ENCODE measurements around the gene DNAI2.

Gene DNAI2

DNA sequence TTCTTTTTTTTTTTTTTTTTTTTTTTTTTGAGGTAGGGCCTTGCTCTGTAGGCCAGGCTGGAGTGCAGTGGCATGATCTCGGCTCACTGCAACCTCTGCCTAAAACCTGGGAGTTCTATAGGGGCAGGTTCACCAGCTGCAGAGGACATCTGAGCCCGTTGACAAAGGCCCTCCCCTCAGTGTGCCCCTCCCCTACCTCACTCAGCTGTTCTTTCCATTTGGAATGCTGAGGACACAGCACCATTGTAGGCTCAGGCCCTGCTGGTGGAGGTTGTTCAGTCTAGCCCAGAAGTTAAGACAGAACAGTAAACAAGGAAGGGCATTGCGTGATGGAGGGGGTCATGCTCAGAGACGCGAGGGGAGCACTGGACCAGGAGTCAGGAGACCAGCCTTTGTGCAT is 30.1 kb downstream of the DNAI2 start:
- no peak for DNase-seq (ENCODE audit: low read depth in 1 of 2, low spot score in 1 of 2)

DNA sequence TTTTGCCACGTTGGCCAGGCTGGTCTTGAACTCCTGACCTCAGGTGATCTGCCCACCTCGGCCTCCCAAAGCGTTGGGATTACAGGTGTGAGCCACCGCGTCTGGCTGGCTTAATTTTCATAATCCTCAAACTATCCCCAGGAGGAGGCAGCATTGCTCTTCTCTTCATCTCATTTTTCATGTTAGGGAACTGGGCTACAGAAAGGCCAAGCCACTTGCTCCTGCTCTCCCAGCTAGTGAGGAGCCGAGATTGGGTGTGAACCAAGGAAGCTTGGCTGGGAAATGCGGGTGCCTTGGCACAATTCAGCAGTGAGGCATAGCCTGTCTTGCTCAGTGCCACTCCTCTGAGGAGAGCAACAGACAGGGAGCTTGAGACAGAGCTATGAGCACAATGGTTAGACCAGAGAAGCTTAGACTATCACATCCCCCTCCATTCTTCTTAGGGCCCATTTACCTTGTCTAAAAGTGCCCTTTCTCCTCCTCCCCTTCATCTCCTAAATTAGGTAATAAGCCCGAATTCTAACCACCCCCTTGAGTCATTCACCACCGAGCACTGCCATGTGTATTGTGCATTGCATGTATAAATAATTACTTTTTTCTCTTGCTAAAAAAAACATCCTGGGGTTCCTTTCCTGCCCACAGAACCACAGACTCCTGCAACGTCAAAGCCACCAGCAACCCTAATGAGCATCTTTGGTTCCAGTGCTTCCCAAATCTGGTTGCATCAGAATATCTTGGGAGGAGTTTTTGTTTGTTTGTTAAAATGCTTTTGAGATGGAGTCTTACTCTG is 32.0 kb downstream of the DNAI2 start:
- DNase-seq (ENCODE audit: low read depth in 1 of 2, low spot score in 1 of 2): no peak

DNA sequence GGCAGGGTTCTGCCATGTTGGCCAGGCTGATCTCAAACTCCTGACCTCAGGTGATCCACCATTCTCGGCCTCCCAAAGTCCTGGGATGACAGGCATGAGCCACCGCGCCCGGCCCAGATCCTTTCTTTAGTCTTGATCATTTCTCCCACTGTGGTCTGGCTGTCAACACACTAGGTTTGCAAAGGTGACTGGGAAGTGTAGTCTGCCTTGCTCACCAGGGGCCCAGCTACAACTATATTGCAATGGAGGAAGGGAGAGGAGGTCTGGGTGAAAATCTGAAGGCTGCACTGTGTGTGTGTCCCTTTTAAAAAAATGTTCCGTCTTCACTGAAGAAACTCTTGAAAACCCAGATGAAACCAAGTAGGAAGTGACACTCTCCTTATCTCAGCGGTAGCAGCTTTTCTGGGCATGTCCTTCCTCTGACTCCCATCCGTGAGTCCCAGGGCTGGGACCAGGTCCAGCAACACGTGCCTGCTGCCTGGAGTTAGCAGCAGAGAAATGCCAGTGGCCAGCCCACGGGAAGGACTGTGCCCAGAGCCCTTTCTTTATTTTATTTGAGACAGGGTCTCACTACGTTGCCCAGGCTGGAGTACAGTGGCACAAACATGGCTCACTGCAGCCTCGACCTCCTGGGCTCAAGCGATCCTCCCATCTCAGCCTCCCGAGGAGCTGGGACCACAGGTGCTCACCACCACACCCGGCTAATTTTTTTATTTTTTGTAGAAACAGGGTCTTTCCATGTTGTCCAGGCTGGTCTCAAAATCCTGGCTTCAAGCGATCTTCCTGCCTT is 34.1 kb downstream of the DNAI2 start:
- no peak for DNase-seq (ENCODE audit: low read depth in 1 of 2, low spot score in 1 of 2)

DNA sequence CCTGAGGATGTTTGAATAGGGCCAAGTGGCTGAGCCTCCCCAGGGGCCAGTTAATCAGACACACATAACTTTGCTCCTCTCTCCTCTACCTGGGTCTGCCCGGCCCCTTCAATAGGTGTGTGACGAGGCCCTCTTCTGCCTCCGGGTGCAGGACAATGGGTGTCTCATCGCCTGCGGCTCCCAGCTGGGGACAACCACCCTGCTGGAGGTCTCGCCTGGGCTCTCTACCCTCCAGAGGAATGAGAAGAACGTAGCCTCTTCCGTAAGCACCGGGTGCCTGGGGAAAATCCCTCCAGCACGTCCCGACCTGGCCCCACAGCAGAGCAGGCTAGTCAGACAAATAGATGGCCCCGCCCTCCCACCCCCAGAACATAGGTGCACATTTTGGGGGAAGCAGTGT is 35.9 kb downstream of the DNAI2 start:
- DNase-seq (ENCODE audit: low read depth in 1 of 2, low spot score in 1 of 2): no peak

DNA sequence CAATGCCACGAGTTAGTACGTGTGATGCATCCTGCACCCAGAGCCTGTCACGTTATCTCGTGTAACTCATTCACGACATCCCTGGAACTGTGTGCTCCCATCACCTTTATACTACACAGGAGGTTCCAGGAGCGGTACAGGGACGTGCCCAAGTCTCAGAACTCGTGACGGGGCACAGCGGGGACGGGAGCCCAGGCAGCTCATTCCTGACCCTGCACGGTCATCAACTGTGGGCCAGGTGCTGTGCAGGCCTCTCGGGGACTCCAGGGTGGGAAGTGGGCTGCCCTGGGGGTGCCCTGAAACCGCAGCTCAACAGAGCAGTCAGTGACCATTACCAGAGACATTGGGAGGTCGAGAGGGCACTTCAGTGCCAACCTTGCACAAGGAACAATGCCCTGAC is 40.8 kb downstream of the DNAI2 start:
- DNase-seq (ENCODE audit: low read depth in 1 of 2, low spot score in 1 of 2): no peak

DNA sequence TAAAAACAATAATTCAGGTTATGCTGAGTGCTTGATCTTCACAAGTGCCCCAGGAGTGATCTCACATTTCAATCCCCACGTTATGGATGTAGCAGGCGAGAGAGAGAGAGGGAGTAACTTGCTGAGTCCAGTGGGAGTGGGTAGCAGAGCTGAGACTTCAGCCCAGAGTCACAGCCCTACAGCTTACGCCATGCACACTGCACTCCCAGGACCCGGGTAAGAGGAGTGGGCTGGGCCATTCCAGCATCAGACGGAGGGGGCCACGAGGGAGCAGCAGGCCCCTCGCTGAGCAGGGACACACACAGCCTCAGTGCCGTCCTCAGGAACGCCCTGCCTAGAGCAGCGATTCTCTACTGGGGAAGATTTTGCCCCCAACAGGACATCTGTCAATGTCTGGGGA is 42.2 kb downstream of the DNAI2 start:
- no peak for DNase-seq (ENCODE audit: low read depth in 1 of 2, low spot score in 1 of 2)

DNA sequence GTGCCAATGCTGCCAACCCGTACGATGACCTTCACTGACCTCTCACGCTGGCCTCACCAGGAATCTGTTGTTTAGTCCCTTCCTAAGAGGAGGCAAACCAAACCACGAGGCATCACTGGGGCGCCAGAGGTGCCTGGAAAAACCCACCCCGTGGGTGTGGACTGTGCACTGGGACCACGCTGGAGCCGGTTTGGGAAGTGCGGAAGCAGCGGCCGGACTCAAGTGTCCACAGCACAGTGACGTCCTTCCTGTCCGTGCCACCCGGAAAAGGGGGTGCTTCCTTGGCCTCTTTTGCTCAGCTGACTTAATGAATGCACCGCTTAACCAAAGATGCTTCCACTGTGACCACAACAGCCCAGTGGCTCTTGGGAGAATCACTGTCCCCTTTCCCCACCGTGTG is 43.0 kb downstream of the DNAI2 start:
- DNase-seq (ENCODE audit: low read depth in 1 of 2, low spot score in 1 of 2): no peak

DNA sequence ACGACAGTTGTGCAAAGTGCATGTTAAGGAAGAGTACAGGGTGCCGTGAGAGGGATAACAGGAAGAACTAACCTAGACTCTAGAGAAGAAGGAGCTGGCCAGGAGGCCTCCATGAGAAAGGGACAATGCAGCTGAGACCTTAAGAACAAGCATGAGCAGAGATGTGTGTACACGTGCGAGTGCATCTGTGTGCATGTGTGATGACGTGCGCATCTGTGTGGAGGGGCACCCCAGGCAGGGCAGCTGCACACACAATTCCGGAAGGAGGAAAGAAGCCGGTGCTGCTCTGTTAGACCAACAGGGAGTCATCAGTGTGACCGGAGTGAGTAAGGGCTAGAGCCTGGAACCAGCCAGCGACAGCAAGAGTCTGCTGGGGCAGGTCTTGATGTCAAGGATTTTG is 44.4 kb downstream of the DNAI2 start:
- no peak for DNase-seq (ENCODE audit: low read depth in 1 of 2, low spot score in 1 of 2)

DNA sequence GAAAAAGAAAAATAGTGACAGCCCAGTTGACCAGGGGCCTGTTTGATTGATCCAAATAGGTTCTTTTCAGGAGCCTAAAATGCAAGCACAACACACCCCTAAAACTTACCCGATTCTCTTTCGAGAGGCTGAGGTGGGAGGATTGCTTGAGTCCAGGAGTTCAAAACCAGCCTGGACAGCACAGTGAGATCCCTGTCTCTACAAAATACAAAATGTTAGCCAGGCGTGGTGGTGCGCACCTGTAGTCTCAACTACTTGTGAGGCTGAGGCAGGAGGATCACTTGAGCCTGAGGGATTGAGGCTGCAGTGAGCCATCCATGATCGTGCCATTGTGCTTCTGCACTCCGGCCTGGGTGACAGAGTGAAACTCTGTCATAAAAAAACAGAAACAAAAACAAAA is 50.5 kb downstream of the DNAI2 start:
- DNase-seq (ENCODE audit: low read depth in 1 of 2, low spot score in 1 of 2): no peak

DNA sequence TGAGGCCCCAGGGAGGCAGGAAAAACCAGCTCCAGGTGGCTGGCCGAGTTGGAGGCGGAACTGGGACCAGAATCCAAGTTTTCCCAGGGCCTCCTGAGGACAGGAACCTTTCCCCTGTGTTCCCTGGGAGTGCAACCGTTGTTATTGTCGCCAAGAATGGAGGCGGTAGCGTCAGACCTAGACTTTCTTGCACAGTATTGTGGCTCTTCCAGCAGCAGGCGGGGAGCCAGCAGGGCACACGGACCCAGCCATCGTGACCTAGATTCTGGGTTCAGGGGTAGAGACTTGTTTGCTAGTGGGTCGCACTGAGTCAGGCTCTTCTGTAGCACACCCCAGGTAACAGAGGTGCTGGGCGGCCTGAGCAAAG is 51.3 kb downstream of the DNAI2 start:
- DNase-seq (ENCODE audit: low read depth in 1 of 2, low spot score in 1 of 2): no peak

DNA sequence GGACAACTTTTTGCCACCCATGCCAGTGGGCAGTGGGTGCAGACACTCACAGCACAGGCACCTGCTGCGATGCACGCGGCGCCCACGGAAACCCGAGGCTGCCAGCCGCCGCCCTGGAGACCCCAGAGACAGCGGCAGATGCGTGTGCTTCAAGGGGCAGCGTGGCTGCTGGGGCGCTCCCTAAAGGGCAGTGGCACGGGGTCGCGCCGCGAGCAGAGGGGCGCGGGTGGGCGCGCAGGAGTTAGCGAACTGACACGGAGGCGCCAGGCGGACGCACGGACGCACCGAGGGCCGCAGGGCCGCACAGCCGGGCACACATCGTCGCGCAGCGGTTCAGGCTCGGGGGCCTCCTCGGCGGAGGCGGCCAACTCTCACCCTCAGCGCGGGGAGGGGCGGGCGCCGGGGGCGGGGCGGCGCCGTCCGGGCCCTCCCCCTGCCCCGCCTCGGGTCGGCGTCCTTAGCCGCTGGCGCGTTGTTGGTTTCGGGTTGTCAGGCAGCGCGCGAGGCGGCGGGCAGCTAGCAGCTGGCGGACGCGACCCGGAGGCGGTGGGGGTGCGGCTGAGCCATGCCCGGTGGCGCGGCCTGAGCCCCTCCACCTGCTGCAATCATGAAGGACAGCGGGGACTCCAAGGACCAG is 51.8 kb downstream of the DNAI2 start, which contains the start of gene KIF19:
KIF19 (plus strand) TSS at position 484 of the 637 bp plus-strand sequence; CDS start at position 608, 124 bp downstream.
- peak in 1 of 2 donors; percentile 11 for DNase-seq (ENCODE audit: low read depth in 1 of 2, low spot score in 1 of 2)

DNA sequence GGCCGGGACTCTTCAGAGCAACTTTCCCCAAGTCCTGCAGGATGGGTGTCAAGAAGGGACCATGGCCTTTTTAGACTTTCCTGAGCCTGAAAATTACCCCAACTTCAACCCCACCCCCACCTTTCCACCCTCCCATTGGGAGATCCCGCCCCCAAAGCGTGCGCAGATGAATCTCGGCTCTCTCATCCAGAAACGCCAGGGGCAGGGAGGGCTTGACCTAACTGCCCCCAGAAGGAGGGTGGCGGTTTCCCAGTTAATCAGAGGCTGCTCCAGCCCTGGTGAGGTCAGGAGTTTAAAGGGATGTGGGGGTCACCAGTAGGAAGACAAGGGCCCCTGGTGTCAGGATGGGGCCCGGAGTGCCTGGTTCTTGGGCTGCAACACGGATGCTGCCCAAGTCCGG is 52.5 kb downstream of the DNAI2 start:
- no peak for DNase-seq (ENCODE audit: low read depth in 1 of 2, low spot score in 1 of 2)

DNA sequence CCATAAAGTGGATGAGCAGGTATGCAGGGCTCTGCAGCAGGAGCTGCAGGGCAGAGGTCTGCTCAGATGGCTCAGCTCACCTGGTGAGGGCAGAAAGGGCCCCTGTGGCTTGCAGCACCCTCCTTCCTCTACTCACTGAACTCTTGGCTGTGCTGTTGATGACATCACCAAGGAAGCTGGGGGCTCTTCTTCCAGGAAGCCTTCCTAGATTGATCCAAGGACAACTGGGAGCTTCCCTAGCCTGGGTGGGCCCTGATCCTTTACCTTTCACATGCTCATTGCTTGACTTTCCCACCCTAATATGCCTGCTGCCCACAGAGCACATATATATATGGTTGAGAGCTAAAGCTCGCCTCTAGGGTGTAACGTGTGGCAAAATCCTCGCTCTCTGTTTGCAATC is 54.5 kb downstream of the DNAI2 start:
- DNase-seq (ENCODE audit: low read depth in 1 of 2, low spot score in 1 of 2): no peak

DNA sequence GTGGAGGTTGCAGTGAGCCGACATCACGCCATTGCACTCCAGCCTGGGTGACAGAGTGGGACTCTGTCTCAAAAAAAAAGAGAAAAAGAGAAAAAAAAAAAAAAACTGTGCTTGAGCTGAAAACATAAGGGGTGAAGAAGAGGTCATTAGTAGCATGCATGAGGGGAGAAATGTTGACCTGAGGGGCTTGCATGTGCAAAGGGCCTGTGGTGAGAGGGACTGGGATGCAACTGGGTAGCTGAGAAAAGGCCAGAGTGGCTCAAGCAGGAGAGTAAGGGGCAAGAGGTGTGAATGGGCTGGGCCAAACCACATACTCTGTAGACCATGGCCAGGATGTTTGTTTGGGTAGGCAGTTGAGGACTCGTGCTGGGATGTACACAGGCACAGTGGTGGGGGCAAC is 55.3 kb downstream of the DNAI2 start:
- no peak for DNase-seq (ENCODE audit: low read depth in 1 of 2, low spot score in 1 of 2)

DNA sequence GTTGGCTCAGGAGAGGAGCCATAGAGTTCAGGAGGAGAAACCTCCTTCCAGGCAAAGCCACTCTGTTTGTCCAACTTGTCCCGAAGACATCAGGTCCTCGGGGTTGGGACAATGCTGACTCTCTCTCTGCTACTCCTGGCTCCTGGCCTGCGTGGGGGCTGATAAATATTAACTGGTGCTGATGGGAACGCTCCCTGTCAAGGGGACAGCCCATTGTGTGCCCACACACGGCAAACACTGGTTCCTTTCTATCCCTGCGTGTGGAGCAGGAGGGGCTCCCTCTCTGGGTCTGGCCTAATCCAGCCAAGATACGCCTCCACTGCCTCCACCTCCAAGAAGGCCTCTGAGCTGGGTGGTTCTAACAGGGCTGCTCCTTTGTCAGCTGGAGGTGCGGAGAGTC is 56.4 kb downstream of the DNAI2 start:
- DNase-seq (ENCODE audit: low read depth in 1 of 2, low spot score in 1 of 2): no peak

DNA sequence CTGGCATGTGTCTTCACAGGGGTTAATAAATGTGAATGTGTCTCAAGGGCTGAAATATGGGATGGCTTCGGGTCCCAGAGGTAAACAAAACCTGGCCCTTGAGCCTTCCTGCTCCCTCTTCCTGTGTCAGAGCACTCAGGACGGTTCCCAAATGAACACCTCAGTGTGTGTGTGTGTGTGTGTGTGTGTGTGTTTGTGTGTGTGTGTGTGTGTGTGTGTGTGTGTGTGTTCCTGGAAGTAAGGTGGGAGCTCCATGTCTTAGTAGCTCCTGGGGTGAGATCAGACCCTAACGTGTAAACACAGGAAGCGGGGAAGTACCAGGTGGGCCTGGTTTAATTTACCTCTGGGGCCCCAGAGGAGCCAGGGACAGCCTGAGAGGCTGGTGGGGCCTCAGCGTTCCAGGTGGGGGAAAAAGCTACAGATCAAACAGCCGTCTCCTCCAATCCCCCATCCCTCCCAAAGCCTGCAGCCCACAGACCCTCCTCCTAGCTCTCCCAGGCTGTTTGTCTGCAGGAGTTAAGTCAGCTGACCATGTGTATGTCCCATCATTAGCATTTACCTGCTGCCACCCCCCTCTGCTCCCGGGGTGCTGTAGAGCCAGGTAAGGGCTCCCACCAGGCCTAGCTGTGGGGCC is 58.1 kb downstream of the DNAI2 start:
- DNase-seq (ENCODE audit: low read depth in 1 of 2, low spot score in 1 of 2): no peak

DNA sequence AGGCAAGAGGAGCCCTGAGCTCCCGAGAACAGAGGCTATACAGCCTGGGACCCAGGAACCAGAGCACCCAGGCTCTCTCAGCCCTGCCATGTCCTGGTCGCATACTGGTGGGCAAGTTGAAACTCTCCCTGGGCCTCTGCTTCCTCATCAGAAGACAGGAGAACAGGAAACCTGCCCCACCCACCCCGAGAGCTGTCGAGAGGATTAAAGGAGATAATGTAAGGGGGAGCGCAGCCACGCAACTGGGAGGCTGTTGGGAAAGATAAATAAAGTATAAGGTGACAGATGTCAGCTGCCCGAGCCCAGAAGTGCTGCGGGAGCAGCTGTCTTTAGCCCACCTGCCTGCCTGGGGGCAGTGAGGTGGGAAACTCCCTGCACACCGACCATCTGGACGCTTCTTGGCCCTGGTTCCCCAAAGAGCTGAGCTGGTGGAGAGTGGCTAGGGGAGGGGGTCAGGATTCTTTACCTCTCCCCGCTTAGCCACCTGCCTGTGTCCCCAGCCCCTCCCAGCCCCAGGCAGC is 58.8 kb downstream of the DNAI2 start:
- DNase-seq (ENCODE audit: low read depth in 1 of 2, low spot score in 1 of 2): no peak

DNA sequence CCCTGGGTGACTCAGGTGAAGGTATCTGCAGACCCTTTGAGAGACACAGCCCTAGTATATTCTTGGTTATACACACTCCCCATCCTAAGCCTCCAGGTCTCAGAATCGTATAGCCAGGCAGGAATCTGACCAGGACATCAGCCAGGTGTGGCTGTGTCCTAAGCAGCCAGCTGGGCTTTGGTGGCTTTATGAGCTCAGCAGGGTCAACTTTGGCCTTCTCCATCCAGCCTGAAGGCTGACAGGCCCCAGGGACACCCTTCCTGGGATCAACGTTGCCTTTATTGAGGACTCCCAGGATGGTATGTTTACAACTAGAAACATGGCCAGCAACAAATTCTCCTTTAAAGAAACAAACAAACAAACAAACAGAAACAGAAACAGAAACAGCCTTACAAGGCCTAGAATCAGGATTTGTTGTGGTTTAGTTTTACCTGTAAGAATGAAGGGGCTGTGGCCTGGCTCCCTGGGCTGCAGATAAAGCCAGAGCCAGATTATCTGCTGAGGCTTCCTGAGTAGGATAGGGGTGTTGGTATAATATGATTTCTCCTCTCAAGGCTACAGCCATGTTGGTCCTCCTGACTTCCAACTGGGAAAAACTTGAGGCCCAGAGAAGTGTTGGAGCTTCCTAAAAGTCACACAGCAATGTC is 60.5 kb downstream of the DNAI2 start:
- no peak for DNase-seq (ENCODE audit: low read depth in 1 of 2, low spot score in 1 of 2)

DNA sequence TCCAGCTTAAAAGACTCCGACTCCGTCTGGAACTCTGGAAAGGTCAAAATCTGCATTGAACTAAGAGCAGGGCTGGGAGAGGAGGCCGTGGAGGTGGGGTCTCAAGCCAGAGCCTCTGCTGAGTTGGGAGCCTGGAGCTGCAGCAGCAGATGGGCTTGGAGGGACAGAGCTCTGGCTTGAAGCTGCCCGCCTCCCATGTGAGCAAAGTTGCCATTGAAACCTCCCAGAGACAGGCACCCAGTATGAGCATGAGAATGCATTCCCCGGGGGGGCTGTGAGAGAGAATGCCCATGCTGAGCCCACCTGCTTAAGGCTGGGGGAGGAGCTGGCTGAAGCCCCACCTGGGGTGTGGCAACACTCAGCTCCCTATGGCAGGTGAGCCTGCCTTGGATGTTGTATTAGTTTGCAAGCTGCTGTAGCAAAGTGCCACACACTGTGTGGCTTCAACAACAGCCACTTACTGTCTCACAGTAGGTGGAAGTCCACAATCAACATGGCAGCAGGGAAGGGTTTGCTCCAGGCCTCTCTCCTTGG is 61.6 kb downstream of the DNAI2 start:
- no peak for DNase-seq (ENCODE audit: low read depth in 1 of 2, low spot score in 1 of 2)

DNA sequence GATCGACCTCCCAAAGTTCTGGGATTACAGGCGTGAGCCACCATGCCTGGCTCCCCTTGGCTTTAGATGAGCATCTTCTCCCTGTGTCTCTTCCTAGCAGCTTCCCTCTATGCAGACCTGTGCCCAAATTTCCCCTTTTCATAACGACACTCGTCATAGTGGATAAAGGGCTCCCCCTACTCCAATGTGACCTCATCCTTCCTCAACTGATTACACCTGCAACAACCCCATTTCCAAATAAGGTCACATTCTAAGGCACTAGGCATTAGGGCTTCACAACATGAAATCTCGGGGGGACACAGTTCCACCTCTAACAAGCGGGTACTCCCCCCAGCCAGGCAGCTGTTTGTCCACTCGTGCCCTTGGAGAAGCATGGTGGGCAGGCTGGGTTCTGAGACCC is 62.3 kb downstream of the DNAI2 start:
- no peak for DNase-seq (ENCODE audit: low read depth in 1 of 2, low spot score in 1 of 2)
